ENCODE data around the gene SPTAN1. TPM values are rescaled to one million over a fixed set of nuclear protein-coding genes. Genes with fewer than 3 reads are reported as not detected.

SPTAN1 gene
- total RNA-seq, 3 donors from 2014 or later (not counting 1 experiment from before 2014, with no cell fraction given), result 301 to 420 (median 400) TPM

DNA sequence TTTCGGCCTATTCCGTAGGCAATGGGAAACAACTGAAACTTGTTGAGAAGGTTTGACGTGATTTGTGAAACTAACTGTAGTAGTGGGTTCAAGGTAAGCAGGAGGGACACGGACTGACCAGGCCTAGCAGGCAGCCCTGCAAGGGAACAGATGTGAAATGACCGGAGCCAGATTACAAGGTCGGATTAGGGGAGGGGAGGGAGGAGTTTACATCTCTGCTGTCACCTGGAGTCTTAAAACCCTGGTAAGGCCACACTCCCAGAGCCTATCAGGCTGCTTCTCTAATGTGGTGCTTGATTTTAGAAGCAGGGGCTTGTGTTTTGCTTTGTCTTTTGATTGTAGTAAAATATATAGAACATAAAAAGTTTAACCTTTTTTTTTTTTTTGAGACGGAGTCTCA, 3.5 kb upstream of the SPTAN1 start:
- H3K27ac Mint-ChIP-seq, result no peak overlapping the region

DNA sequence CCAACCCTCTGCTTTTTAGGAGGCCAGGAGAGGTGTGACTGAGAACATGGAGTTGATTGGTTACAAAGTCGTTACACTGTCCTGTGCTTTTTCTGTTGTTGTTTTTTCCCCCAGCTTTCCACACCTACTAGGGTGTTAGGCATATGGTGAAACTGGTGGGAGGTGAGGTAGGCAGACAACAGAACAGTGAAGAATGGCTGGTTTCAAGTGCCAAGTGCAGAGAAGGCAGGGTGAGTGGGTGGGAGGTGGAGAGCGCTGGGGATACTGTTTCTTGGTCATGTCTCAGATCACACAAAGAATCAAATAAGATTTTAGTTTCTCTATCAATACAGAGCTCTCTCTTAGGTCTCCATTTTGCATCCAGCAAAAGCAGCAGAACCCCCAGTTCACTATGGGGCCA, 2.2 kb upstream of the SPTAN1 start:
- Mint-ChIP-seq H3K36me3 (no peaks in the 10 kb centered on the region), H3K27ac (peak overlapping the region in 1 of 2 donors; percentile 94), H3K9me3 (no peaks in the 10 kb centered on the region), H3K27me3 (ENCODE audit: low read depth in 2 of 2) (no peaks in the 10 kb centered on the region), H3K4me3 (peak overlapping the region; percentile 93), H3K4me1 (peaks cover 25 to 30% of the 10 kb centered on the region in 2 donors)
- Histone ChIP-seq H3K36me3 (ENCODE audit: control insufficient read depth, insufficient read depth, low read length) (no peaks in the 10 kb centered on the region), H3K27me3 (ENCODE audit: control insufficient read depth, insufficient read depth, low read length) (no peaks in the 10 kb centered on the region), H3K27ac (ENCODE audit: low read length) (peak overlapping the region; percentile 88), H3K4me3 (ENCODE audit: low read length) (no peak overlapping the region), H3K9me3 (ENCODE audit: control insufficient read depth, insufficient read depth, low read length) (no peaks in the 10 kb centered on the region), H3K4me1 (ENCODE audit: control insufficient read depth, insufficient read depth, low read length) (peaks cover 25% of the 10 kb centered on the region)
- no peak for TF ChIP-seq CTCF (IDR thresholded peaks at IDR 0.05)
- intact Hi-C loops (cut with micrococcal nuclease), result no loop called here
- DNase-seq (peak; percentile 38 to 43), ATAC-seq (peak; percentile 34 to 55 (median 46))
- no CpG with 5 or more reads among the region's 2 CpGs for WGBS (ENCODE audit: insufficient coverage)

More for the DNA sequence above, 3.5 kb upstream of the SPTAN1 start:
- Mint-ChIP-seq H3K27me3 (ENCODE audit: low read depth in 2 of 2) (no peaks in the 10 kb centered on the region), H3K4me1 (peaks cover 25 to 30% of the 10 kb centered on the region in 2 donors), H3K36me3 (no peaks in the 10 kb centered on the region), H3K4me3 (no peak overlapping the region), H3K9me3 (no peaks in the 10 kb centered on the region)
- Histone ChIP-seq H3K9me3 (ENCODE audit: control insufficient read depth, insufficient read depth, low read length) (no peaks in the 10 kb centered on the region), H3K27me3 (ENCODE audit: control insufficient read depth, insufficient read depth, low read length) (no peaks in the 10 kb centered on the region), H3K4me3 (ENCODE audit: low read length) (no peak overlapping the region), H3K4me1 (ENCODE audit: control insufficient read depth, insufficient read depth, low read length) (peaks cover 22% of the 10 kb centered on the region), H3K36me3 (ENCODE audit: control insufficient read depth, insufficient read depth, low read length) (no peaks in the 10 kb centered on the region), H3K27ac (ENCODE audit: low read length) (no peak overlapping the region)
- TF ChIP-seq CTCF (IDR thresholded peaks at IDR 0.05), result no peak
- no peak for DNase-seq
- no peak for ATAC-seq
- WGBS (ENCODE audit: insufficient coverage), result 97% methylated on average over 7 of the region's 7 CpGs
- intact Hi-C loops (cut with micrococcal nuclease), result no loop called here

- Mint-ChIP-seq H3K4me3 (peak overlapping the region; percentile 93), H3K36me3 (no peaks in the 10 kb centered on the region), H3K4me1 (peaks cover 25 to 30% of the 10 kb centered on the region in 2 donors), H3K27ac (peak overlapping the region in 1 of 2 donors; percentile 94), H3K27me3 (ENCODE audit: low read depth in 2 of 2) (no peaks in the 10 kb centered on the region), H3K9me3 (no peaks in the 10 kb centered on the region)
- intact Hi-C loops (cut with micrococcal nuclease), result loop anchor here (1.0 kb wide), 1 partner anchor 40 kb away; no protein-coding TSS in a partner anchor
- peaks cover 28% of the 10 kb centered on the region for H3K4me1 ChIP-seq (ENCODE audit: control insufficient read depth, insufficient read depth, low read length)
- ATAC-seq (no peak), DNase-seq (peak in 1 of 2 donors; percentile 31)
- H3K27me3 ChIP-seq (ENCODE audit: control insufficient read depth, insufficient read depth, low read length), result no peaks in the 10 kb centered on the region
- H3K9me3 ChIP-seq (ENCODE audit: control insufficient read depth, insufficient read depth, low read length), result no peaks in the 10 kb centered on the region
- peak overlapping the region; percentile 88 for H3K27ac ChIP-seq (ENCODE audit: low read length)
- WGBS (ENCODE audit: insufficient coverage), result 80% methylated on average over 10 of the region's 11 CpGs
- no peak for TF ChIP-seq CTCF (IDR thresholded peaks at IDR 0.05)
- H3K36me3 ChIP-seq (ENCODE audit: control insufficient read depth, insufficient read depth, low read length), result no peaks in the 10 kb centered on the region
- H3K4me3 ChIP-seq (ENCODE audit: low read length), result peak overlapping the region; percentile 68
These were observed 1.4 kb upstream of the SPTAN1 start for GRCh38 chr9:128550770-128551656.
